GM12891 (cell line): ENCODE data around the gene TSPAN11.

Experiments used
- POLR2A ChIP-seq: IDR thresholded peaks from 2 replicates; pipeline ENCODE4 v1.6.1; 2011; ENCODE audit warnings: low read depth, low read length, control low read depth
- POLR2AphosphoS5 ChIP-seq: IDR thresholded peaks from 2 replicates; pipeline ENCODE4 v1.6.1; 2011; ENCODE audit warnings: low read depth, low read length, control low read depth

DNA sequence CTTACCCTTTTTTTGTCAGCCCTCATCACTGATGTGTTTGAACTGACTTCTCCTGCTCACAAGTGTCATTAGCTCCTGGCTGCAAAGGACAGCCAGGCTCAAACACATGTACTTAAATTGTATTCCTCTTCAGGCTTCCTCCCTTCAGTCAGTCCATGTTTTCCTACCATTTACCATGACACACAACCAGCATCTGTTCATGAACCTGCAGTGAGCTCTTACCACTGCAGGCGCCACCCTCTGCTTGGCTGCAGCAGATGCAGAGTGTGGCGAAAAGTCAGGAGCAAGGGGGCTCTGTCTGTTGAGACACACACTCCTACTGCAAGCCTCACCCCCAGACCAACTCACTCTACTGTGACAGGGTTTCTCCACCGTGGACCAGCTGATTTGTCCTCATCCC lies 70.2 kb downstream of the TSPAN11 start:
- no peak for TF ChIP-seq POLR2A
- TF ChIP-seq POLR2AphosphoS5, result no peak
